Panc1 (cell line): Measurements from ENCODE around the gene SRD5A2. TPM values are rescaled to one million over a fixed set of nuclear protein-coding genes. Genes with fewer than 3 reads are reported as not detected.

Experiments
- ATAC-seq: fragments of 200-7000 bp; cut with Tn5 transposase; 2 replicates; pipeline ENCODE4 v1.9.1; 2020; ENCODE audit warnings: mild to moderate bottlenecking, moderate library complexity
- BruUV-seq: library from RNA; stranded (reverse); fragments of 400-500 nt; replicated peaks from 2 replicates; lab custom pipeline; 2021; lab: Mats Ljungman, UMichigan
- CTCF ChIA-PET: fragments of 300-600 bp; sonication (Branson Sonifier 250); formaldehyde crosslinking; loops from one replicate; lab custom pipeline; 2022; ENCODE audit warnings: antibody characterized with exemption; lab: Charles Lee
- POLR2A ChIA-PET: fragments of 300-600 bp; sonication (Branson Sonifier 250); formaldehyde crosslinking; loops from one replicate; lab custom pipeline; 2022; ENCODE audit warnings: antibody characterized with exemption; lab: Charles Lee
- DNase-seq: peaks from one replicate; pipeline ENCODE4 v3.0.0-alpha.2; 2010; ENCODE audit warnings: low read depth, low spot score
- H3K27ac ChIP-seq: 2 replicates; pipeline ENCODE4 v1.5.1; 2011; ENCODE audit warnings: mild to moderate bottlenecking, low read length, inconsistent platforms
- H3K27me3 ChIP-seq: fragments of 200-500 bp; sonication (Bioruptor generic); 2 replicates; pipeline ENCODE4 v1.6.0; 2014; ENCODE audit warnings: low read length, inconsistent platforms; ENCODE audit not compliant: control insufficient read depth, insufficient read depth
- H3K36me3 ChIP-seq: fragments of 200-500 bp; sonication (Bioruptor generic); 2 replicates; pipeline ENCODE4 v1.5.1; 2014; ENCODE audit warnings: inconsistent platforms, mild to moderate bottlenecking, low read length, moderate library complexity; ENCODE audit not compliant: control insufficient read depth, insufficient read depth
- H3K4me1 ChIP-seq: 2 replicates; pipeline ENCODE4 v1.5.1; 2011; ENCODE audit warnings: inconsistent platforms, mild to moderate bottlenecking, low read length, moderate library complexity; ENCODE audit not compliant: control insufficient read depth, insufficient read depth
- H3K4me3 ChIP-seq, 2 experiments: 2 replicates each; pipeline ENCODE4 v1.5.1; 2011 to 2012; ENCODE audit warnings: low read depth in 2 of 2, low read length in 2 of 2, mild to moderate bottlenecking in 2 of 2, inconsistent platforms in 1 of 2, moderate library complexity in 1 of 2
- H3K9me3 ChIP-seq: fragments of 200-500 bp; sonication (Bioruptor generic); 2 replicates; pipeline ENCODE4 v1.5.1; 2014; ENCODE audit warnings: low read depth, mild to moderate bottlenecking, inconsistent platforms, low read length, moderate library complexity; ENCODE audit not compliant: control insufficient read depth, insufficient read depth
- POLR2AphosphoS5 ChIP-seq: IDR thresholded peaks from 2 replicates; pipeline ENCODE4 v1.6.1; 2012; ENCODE audit warnings: mild to moderate bottlenecking, low read depth, low read length, moderate library complexity
- SIN3A ChIP-seq: IDR thresholded peaks from 2 replicates; pipeline ENCODE4 v1.6.1; 2012; ENCODE audit warnings: low read depth, mild to moderate bottlenecking, low read length, moderate library complexity, borderline replicate concordance; ENCODE audit not compliant: insufficient read depth
- TCF7L2 ChIP-seq: IDR thresholded peaks from 2 replicates; pipeline ENCODE4 v1.6.1; 2011; ENCODE audit warnings: mild to moderate bottlenecking, low read depth, low read length, inconsistent platforms
- in situ Hi-C: cut with HindIII; loops from 2 replicates; pipeline ENCODE4 v1.10.0; 2016; ENCODE audit warnings: low sequenced_read_pairs, low pct_unique_long_range_greater_than_20kb
- intact Hi-C: fragments of 100-400 bp; cut with micrococcal nuclease; formaldehyde crosslinking; loops from one replicate; pipeline ENCODE4 v1.10.0; 2022; ENCODE audit not compliant: unreplicated experiment
- total RNA-seq: library from RNA; stranded (reverse); gene quantifications from one replicate; pipeline ENCODE4 v1.2.1, GENCODE V29; 2021; ENCODE audit not compliant: unreplicated experiment
- TF ChIP-seq, protein P1 (sequence below): fragments of 450-650 bp; IDR thresholded peaks from 2 replicates; pipeline ENCODE4 v1.5.1; 2017; ENCODE audit warnings: mild to moderate bottlenecking
- TF ChIP-seq, protein P2 (sequence below), 2 experiments: IDR thresholded peaks; 2 replicates each; pipeline ENCODE4 v1.6.1; 2011 to 2012; ENCODE audit warnings: low read depth in 2 of 2, control low read depth in 1 of 2, low read length in 1 of 2, mild to moderate bottlenecking in 1 of 2, moderate library complexity in 1 of 2; ENCODE audit not compliant: insufficient read depth in 1 of 2

SRD5A2 gene
- total RNA-seq, 1 experiment from 2014 or later = not detected

DNA sequence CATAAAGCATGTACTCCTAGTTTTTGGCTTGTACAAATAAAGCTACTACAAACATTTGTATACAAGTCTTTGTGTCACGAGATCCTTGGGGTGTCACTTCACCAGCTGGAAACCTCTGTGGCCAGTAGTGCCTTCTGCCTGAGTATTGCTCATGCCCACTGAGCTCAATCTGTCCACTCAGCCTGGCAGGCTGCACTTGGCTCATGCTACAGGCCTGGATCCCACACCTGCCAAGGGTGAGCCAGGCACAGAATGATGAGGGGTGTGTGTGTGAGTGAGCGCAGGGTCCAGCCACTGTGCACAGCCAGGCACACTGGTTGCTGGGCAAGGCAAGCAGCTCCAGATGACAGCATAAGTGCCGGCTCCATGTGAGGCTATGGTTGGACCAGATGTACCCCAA, 13.1 kb downstream of the SRD5A2 start:
- no peak overlapping the region for H3K4me3 ChIP-seq
- intact Hi-C loops = no loop called here
- CTCF ChIA-PET = no interaction called here
- H3K36me3 ChIP-seq = no peaks in the 10 kb centered on the region; the same call in 1 of the 2 replicates
- DNase-seq (no peak), ATAC-seq (no peak)
- H3K4me1 ChIP-seq = no peaks in the 10 kb centered on the region
- H3K27ac ChIP-seq = no peak overlapping the region
- H3K27me3 ChIP-seq = no peaks in the 10 kb centered on the region
- in situ Hi-C loops = no loop called here
- TF ChIP-seq SIN3A = no peak
- POLR2A ChIA-PET = no interaction called here
- H3K9me3 ChIP-seq = no peaks in the 10 kb centered on the region
- no TSS peak for BruUV-seq

DNA sequence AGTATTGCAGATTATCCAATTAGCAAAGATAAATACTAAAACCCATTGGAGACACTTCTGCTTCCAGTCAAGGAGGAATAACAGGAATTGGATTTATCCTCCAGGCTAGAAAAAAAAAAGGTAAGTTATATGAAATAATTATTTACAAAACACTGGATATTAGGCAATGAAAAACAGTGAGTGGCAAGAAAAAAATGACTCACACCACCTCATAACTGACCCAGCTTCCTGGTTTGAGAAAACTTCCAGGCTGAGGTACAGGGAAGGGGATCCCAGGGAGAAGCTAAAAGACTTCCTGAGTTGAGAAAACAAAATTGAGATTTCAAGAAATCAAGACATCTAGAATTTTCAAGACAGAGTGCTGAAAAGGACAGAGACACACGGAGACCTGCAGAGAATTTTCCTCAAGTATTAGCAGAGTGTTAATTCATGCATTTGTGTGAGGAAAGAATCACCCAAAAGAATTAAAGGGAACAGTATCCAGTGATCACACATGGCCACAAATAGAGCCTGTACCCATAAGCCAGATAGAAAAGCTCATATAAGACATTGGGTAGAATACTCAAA, 17.4 kb downstream of the SRD5A2 start:
- no peaks in the 10 kb centered on the region for H3K4me1 ChIP-seq
- no peak overlapping the region for H3K4me3 ChIP-seq
- H3K36me3 ChIP-seq = no peaks in the 10 kb centered on the region; the same call in 1 of the 2 replicates
- TF ChIP-seq, protein P1, sequence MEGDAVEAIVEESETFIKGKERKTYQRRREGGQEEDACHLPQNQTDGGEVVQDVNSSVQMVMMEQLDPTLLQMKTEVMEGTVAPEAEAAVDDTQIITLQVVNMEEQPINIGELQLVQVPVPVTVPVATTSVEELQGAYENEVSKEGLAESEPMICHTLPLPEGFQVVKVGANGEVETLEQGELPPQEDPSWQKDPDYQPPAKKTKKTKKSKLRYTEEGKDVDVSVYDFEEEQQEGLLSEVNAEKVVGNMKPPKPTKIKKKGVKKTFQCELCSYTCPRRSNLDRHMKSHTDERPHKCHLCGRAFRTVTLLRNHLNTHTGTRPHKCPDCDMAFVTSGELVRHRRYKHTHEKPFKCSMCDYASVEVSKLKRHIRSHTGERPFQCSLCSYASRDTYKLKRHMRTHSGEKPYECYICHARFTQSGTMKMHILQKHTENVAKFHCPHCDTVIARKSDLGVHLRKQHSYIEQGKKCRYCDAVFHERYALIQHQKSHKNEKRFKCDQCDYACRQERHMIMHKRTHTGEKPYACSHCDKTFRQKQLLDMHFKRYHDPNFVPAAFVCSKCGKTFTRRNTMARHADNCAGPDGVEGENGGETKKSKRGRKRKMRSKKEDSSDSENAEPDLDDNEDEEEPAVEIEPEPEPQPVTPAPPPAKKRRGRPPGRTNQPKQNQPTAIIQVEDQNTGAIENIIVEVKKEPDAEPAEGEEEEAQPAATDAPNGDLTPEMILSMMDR = no peak
- no peak for TF ChIP-seq POLR2AphosphoS5
- TF ChIP-seq SIN3A = no peak
- TF ChIP-seq, protein P2, sequence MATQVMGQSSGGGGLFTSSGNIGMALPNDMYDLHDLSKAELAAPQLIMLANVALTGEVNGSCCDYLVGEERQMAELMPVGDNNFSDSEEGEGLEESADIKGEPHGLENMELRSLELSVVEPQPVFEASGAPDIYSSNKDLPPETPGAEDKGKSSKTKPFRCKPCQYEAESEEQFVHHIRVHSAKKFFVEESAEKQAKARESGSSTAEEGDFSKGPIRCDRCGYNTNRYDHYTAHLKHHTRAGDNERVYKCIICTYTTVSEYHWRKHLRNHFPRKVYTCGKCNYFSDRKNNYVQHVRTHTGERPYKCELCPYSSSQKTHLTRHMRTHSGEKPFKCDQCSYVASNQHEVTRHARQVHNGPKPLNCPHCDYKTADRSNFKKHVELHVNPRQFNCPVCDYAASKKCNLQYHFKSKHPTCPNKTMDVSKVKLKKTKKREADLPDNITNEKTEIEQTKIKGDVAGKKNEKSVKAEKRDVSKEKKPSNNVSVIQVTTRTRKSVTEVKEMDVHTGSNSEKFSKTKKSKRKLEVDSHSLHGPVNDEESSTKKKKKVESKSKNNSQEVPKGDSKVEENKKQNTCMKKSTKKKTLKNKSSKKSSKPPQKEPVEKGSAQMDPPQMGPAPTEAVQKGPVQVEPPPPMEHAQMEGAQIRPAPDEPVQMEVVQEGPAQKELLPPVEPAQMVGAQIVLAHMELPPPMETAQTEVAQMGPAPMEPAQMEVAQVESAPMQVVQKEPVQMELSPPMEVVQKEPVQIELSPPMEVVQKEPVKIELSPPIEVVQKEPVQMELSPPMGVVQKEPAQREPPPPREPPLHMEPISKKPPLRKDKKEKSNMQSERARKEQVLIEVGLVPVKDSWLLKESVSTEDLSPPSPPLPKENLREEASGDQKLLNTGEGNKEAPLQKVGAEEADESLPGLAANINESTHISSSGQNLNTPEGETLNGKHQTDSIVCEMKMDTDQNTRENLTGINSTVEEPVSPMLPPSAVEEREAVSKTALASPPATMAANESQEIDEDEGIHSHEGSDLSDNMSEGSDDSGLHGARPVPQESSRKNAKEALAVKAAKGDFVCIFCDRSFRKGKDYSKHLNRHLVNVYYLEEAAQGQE (IDR thresholded peaks at IDR 0.05; ENCODE audit: insufficient read depth in 1 of 2, low read depth in 2 of 2, low read length in 1 of 2) = no peak
- no peak for TF ChIP-seq TCF7L2
- DNase-seq = no peak
- ChIA-PET CTCF (no interaction called here), POLR2A (no interaction called here)
- no peak for ATAC-seq
- no TSS peak for BruUV-seq
- no peaks in the 10 kb centered on the region for H3K27me3 ChIP-seq
- intact Hi-C loops = no loop called here
- H3K9me3 ChIP-seq = no peaks in the 10 kb centered on the region
- in situ Hi-C loops = no loop called here
- H3K27ac ChIP-seq = no peak overlapping the region

DNA sequence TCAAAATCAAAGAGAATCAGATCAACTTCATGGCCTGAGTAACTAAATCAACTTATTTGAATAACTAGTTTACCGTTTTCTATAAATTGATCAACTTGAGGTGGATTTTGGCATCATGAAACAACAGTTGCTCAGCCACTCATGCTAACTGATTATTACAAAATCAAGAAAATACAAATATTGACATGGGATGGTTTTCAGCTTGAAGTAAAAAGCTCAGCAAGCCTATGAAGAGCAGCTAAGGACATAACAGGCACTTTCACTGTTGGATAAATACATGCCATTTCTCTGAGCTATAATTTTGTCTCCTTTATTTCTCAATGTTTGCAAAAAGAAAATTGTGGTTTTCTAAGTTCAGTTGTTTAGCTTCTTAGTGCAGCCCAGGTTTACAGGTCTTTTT, 18.9 kb downstream of the SRD5A2 start:
- no peaks in the 10 kb centered on the region for H3K4me1 ChIP-seq
- no peak for DNase-seq
- H3K27me3 ChIP-seq = no peaks in the 10 kb centered on the region
- intact Hi-C loops (no loop called here), in situ Hi-C loops (no loop called here)
- no peak overlapping the region for H3K4me3 ChIP-seq
- TF ChIP-seq, protein P2 (IDR thresholded peaks at IDR 0.05; ENCODE audit: insufficient read depth in 1 of 2, low read depth in 2 of 2, low read length in 1 of 2) = no peak
- TF ChIP-seq SIN3A (no peak), TCF7L2 (no peak), POLR2AphosphoS5 (no peak)
- TF ChIP-seq, protein P1 = no peak
- BruUV-seq = no TSS peak
- ATAC-seq = no peak
- H3K36me3 ChIP-seq = no peaks in the 10 kb centered on the region; the same call in 1 of the 2 replicates
- no peak overlapping the region for H3K27ac ChIP-seq
- ChIA-PET CTCF (no interaction called here), POLR2A (no interaction called here)
- no peaks in the 10 kb centered on the region for H3K9me3 ChIP-seq
